ENCODE measurements around the gene MBL2.
A peak's percentile ranks its signal among the peaks of the same experiment; 100 is the strongest.

MBL2 gene

GRCh38 chr10:52774600-52775106 is 2.1 kb upstream of the MBL2 start:
- no peak for DNase-seq (ENCODE audit: low read depth)
- TF ChIP-seq CTCF (conservative IDR thresholded peaks at IDR 0.05; ENCODE audit: low read depth, low read length) = no peak
- H3K4me3 ChIP-seq (ENCODE audit: low read length) = no peak overlapping the region

GRCh38 chr10:52774182-52774581 is 1.6 kb upstream of the MBL2 start:
- no peak for DNase-seq (ENCODE audit: low read depth)
- no peak for TF ChIP-seq CTCF (conservative IDR thresholded peaks at IDR 0.05; ENCODE audit: low read depth, low read length)

GRCh38 chr10:52771534-52772445 is 794 bp downstream of the MBL2 start:
- DNase-seq (ENCODE audit: low read depth) = no peak
- no peak overlapping the region for H3K4me3 ChIP-seq (ENCODE audit: low read length)
- no peak for TF ChIP-seq CTCF (conservative IDR thresholded peaks at IDR 0.05; ENCODE audit: low read depth, low read length)

More at GRCh38 chr10:52774182-52774581, 1.6 kb upstream of the MBL2 start:
- no peak overlapping the region for H3K4me3 ChIP-seq (ENCODE audit: low read length)

- no peak overlapping the region for H3K4me3 ChIP-seq (ENCODE audit: low read length)
- no peak for DNase-seq (ENCODE audit: low read depth)
- no peak for TF ChIP-seq CTCF (conservative IDR thresholded peaks at IDR 0.05; ENCODE audit: low read depth, low read length)
Observed at GRCh38 chr10:52770904-52771303, 1.7 kb downstream of the MBL2 start.

- TF ChIP-seq CTCF (conservative IDR thresholded peaks at IDR 0.05; ENCODE audit: low read depth, low read length) = no peak
- peak; percentile 47 for DNase-seq (ENCODE audit: low read depth)
- no peak overlapping the region for H3K4me3 ChIP-seq (ENCODE audit: low read length)
Observed at GRCh38 chr10:52769966-52770365, 2.6 kb downstream of the MBL2 start.

GRCh38 chr10:52768001-52768532 is 4.5 kb downstream of the MBL2 start:
- no peak for TF ChIP-seq CTCF (conservative IDR thresholded peaks at IDR 0.05; ENCODE audit: low read depth, low read length)
- H3K4me3 ChIP-seq (ENCODE audit: low read length) = no peak overlapping the region
- no peak for DNase-seq (ENCODE audit: low read depth)
